GM23338 (cell line): ENCODE results near the gene TENM4. TPM values are rescaled to one million over a fixed set of nuclear protein-coding genes. Genes with fewer than 3 reads are reported as not detected.

Experiments used
- ATAC-seq: fragments of 200-7000 bp; cut with Tn5 transposase; 3 replicates; pipeline ENCODE4 v1.9.1; 2020
- DNase-seq: peaks from one replicate; pipeline ENCODE4 v3.0.0-alpha.2; 2015; ENCODE audit warnings: low spot score
- H2AFZ ChIP-seq: fragments of 200-600 bp; sonication (generic); 2 replicates; pipeline ENCODE4 v1.8.0; 2016; ENCODE audit warnings: antibody characterized with exemption, mild to moderate bottlenecking, moderate library complexity
- H3F3A ChIP-seq: fragments of 200-600 bp; sonication (generic); replicated peaks from 2 replicates; pipeline ENCODE4 v1.8.0; 2017; ENCODE audit warnings: antibody characterized with exemption, mixed run types, low read depth
- H3K27ac ChIP-seq: fragments of 200-600 bp; sonication (generic); 2 replicates; pipeline ENCODE4 v1.6.1; 2016; ENCODE audit warnings: low read depth
- H3K27me3 ChIP-seq: fragments of 200-600 bp; sonication (generic); 2 replicates; pipeline ENCODE4 v1.8.0; 2016; ENCODE audit warnings: mild to moderate bottlenecking, mixed run types, moderate library complexity; ENCODE audit not compliant: insufficient read depth
- H3K36me3 ChIP-seq: fragments of 200-600 bp; sonication (generic); 2 replicates; pipeline ENCODE4 v1.8.0; 2016; ENCODE audit warnings: mild to moderate bottlenecking; ENCODE audit not compliant: insufficient read depth
- H3K4me1 ChIP-seq: fragments of 200-600 bp; sonication (generic); 2 replicates; pipeline ENCODE4 v1.8.0; 2016; ENCODE audit warnings: mild to moderate bottlenecking, moderate library complexity; ENCODE audit not compliant: insufficient read depth
- H3K4me2 ChIP-seq: fragments of 200-600 bp; sonication (generic); 2 replicates; pipeline ENCODE4 v1.7.1; 2017; ENCODE audit warnings: mixed run types
- H3K4me3 ChIP-seq: fragments of 200-600 bp; sonication (generic); 2 replicates; pipeline ENCODE4 v1.6.1; 2016; ENCODE audit warnings: mixed run types
- H3K79me2 ChIP-seq: fragments of 200-600 bp; sonication (generic); replicated peaks from 2 replicates; pipeline ENCODE4 v1.8.0; 2017; ENCODE audit warnings: mild to moderate bottlenecking; ENCODE audit not compliant: insufficient read depth
- H3K9me2 ChIP-seq: fragments of 200-600 bp; sonication (generic); 2 replicates; pipeline ENCODE4 v1.8.0; 2017; ENCODE audit not compliant: insufficient read depth
- H4K20me1 ChIP-seq: fragments of 200-600 bp; sonication (generic); replicated peaks from 2 replicates; pipeline ENCODE4 v1.8.0; 2017; ENCODE audit warnings: mild to moderate bottlenecking; ENCODE audit not compliant: insufficient read depth
- H3K27ac Mint-ChIP-seq: 2 replicates; pipeline ENCODE4 v1.8.0; 2020; ENCODE audit warnings: inconsistent platforms, mild to moderate bottlenecking, moderate library complexity, mixed read lengths
- H3K27me3 Mint-ChIP-seq: 3 replicates; pipeline ENCODE4 v1.8.0; 2022; ENCODE audit warnings: low read depth, mild to moderate bottlenecking, moderate library complexity, mixed read lengths, inconsistent platforms; ENCODE audit not compliant: insufficient read depth, poor library complexity
- H3K36me3 Mint-ChIP-seq: 3 replicates; pipeline ENCODE4 v1.8.0; 2021; ENCODE audit warnings: low read depth, mild to moderate bottlenecking, inconsistent platforms, moderate library complexity, mixed read lengths
- H3K4me1 Mint-ChIP-seq: 3 replicates; pipeline ENCODE4 v1.8.0; 2020; ENCODE audit warnings: mild to moderate bottlenecking, inconsistent platforms, mixed read lengths
- H3K4me3 Mint-ChIP-seq: 3 replicates; pipeline ENCODE4 v1.8.0; 2021; ENCODE audit warnings: moderate library complexity, mild to moderate bottlenecking, inconsistent platforms, mixed read lengths
- H3K9me3 Mint-ChIP-seq: 3 replicates; pipeline ENCODE4 v1.8.0; 2020; ENCODE audit warnings: moderate library complexity, mild to moderate bottlenecking, inconsistent platforms, mixed read lengths
- EZH2 ChIP-seq: fragments of 200-600 bp; sonication (generic); IDR thresholded peaks from one replicate; pipeline ENCODE4 v1.8.0; 2017; ENCODE audit warnings: antibody characterized with exemption, mild to moderate bottlenecking, low read depth; ENCODE audit not compliant: unreplicated experiment
- EZH2phosphoT487 ChIP-seq: fragments of 200-600 bp; sonication (generic); IDR thresholded peaks from one replicate; pipeline ENCODE4 v1.8.1; 2018; ENCODE audit warnings: antibody characterized with exemption; ENCODE audit not compliant: unreplicated experiment
- NANOG ChIP-seq: IDR thresholded peaks from 2 replicates; pipeline ENCODE4 v1.6.1; 2016; ENCODE audit warnings: antibody characterized with exemption, borderline replicate concordance
- STAT1 ChIP-seq: IDR thresholded peaks from one replicate; pipeline ENCODE4 v1.6.1; 2016; ENCODE audit warnings: antibody characterized with exemption; ENCODE audit not compliant: unreplicated experiment
- ZNF114 ChIP-seq: fragments of 250-450 bp; sonication (Bioruptor Pico); IDR thresholded peaks from 2 replicates; pipeline ENCODE4 v1.5.0; 2020; ENCODE audit warnings: mild to moderate bottlenecking, moderate library complexity
- polyA plus RNA-seq: library from polyadenylated mRNA; unstranded; fragments of >200 nt; fragmentation: Nextera tagmentation; extraction: Ambion mirVana; gene quantifications from 2 replicates; pipeline ENCODE4 v1.2.1, GENCODE V29; 2016
- total RNA-seq: library from RNA; depleted of rRNA; stranded (reverse); fragments of >200 nt; shearing (Covaris generic); gene quantifications from 2 replicates; pipeline ENCODE4 v1.2.3, GENCODE V29; 2014
- TF ChIP-seq, protein P1 (sequence below): fragments of 250-450 bp; sonication (Bioruptor Pico); IDR thresholded peaks from 2 replicates; pipeline ENCODE4 v1.5.0; 2020; ENCODE audit warnings: mild to moderate bottlenecking, moderate library complexity

The TENM4 gene
- total and polyA plus RNA-seq, 2 experiments from 2014 or later = 7.3 TPM

DNA sequence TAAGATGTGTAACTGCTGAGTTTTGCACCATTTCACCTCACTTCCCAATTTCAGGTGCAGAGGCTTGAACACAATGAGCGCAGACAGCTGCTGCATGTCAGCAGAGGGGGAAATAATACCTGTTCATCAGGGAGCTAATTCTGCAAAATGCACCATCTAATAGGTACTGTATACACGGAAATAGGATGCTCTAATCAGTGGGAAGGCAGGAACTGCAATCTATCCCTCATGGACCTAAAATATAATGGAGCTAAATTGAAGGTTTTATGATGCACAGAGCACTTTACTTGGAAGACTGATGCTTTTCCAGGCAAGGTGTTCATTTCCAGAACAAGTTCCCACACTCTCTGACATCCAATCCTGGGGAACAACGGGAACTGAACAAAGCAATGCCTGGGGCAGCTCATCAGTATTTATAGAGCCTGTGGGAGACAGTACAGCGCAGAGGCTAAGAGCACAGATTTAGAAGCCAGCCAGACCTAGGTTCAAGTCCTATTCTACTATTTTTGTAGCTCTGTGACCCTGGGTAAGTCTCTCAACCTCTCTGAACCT, 78.5 kb downstream of the TENM4 start:
- Histone ChIP-seq H4K20me1 (no peaks in the 10 kb centered on the region), H3K9me2 (no peaks in the 10 kb centered on the region), H2AFZ (no peak overlapping the region), H3K4me2 (no peak overlapping the region), H3F3A (no peaks in the 10 kb centered on the region), H3K27me3 (no peaks in the 10 kb centered on the region), H3K36me3 (no peaks in the 10 kb centered on the region), H3K4me1 (no peaks in the 10 kb centered on the region), H3K4me3 (no peak overlapping the region), H3K27ac (no peak overlapping the region), H3K79me2 (no peaks in the 10 kb centered on the region)
- DNase-seq (no peak), ATAC-seq (no peak)
- H3K36me3 Mint-ChIP-seq = no peaks in the 10 kb centered on the region
- TF ChIP-seq NANOG (no peak), STAT1 (no peak), EZH2phosphoT487 (no peak), ZNF114 (no peak)
- H3K27me3 Mint-ChIP-seq = no peaks in the 10 kb centered on the region
- no peaks in the 10 kb centered on the region for H3K4me1 Mint-ChIP-seq
- no peak overlapping the region for H3K27ac Mint-ChIP-seq
- no peak overlapping the region for H3K4me3 Mint-ChIP-seq
- no peaks in the 10 kb centered on the region for H3K9me3 Mint-ChIP-seq

DNA sequence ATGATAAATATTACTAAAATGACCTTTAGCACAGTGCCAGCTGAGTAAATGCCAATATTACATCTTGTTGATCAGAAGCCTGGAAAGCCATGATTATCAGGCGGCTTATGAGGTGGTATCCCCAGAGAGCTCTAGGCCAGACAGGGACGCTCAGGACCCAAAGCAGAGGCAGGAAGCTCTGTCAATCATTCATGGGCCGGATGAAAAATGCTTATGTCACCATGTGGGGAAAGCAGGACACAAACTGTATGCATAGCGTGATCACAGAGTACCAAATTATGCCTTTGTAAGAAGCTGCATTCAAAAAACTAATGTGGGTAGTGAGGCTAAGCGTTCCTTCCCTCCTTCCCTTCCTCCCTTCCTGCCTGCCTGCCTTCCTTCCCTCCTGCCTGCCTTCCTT, 82.6 kb downstream of the TENM4 start:
- H3K4me3 ChIP-seq = no peak overlapping the region
- ATAC-seq = no peak
- no peaks in the 10 kb centered on the region for H4K20me1 ChIP-seq
- DNase-seq = no peak
- H3K4me1 ChIP-seq = no peaks in the 10 kb centered on the region
- no peaks in the 10 kb centered on the region for H3K27me3 ChIP-seq
- H3K4me2 ChIP-seq = no peak overlapping the region
- no peak overlapping the region for H2AFZ ChIP-seq
- no peaks in the 10 kb centered on the region for H3K36me3 ChIP-seq
- TF ChIP-seq EZH2 (no peak), EZH2phosphoT487 (no peak)
- TF ChIP-seq, protein P1, sequence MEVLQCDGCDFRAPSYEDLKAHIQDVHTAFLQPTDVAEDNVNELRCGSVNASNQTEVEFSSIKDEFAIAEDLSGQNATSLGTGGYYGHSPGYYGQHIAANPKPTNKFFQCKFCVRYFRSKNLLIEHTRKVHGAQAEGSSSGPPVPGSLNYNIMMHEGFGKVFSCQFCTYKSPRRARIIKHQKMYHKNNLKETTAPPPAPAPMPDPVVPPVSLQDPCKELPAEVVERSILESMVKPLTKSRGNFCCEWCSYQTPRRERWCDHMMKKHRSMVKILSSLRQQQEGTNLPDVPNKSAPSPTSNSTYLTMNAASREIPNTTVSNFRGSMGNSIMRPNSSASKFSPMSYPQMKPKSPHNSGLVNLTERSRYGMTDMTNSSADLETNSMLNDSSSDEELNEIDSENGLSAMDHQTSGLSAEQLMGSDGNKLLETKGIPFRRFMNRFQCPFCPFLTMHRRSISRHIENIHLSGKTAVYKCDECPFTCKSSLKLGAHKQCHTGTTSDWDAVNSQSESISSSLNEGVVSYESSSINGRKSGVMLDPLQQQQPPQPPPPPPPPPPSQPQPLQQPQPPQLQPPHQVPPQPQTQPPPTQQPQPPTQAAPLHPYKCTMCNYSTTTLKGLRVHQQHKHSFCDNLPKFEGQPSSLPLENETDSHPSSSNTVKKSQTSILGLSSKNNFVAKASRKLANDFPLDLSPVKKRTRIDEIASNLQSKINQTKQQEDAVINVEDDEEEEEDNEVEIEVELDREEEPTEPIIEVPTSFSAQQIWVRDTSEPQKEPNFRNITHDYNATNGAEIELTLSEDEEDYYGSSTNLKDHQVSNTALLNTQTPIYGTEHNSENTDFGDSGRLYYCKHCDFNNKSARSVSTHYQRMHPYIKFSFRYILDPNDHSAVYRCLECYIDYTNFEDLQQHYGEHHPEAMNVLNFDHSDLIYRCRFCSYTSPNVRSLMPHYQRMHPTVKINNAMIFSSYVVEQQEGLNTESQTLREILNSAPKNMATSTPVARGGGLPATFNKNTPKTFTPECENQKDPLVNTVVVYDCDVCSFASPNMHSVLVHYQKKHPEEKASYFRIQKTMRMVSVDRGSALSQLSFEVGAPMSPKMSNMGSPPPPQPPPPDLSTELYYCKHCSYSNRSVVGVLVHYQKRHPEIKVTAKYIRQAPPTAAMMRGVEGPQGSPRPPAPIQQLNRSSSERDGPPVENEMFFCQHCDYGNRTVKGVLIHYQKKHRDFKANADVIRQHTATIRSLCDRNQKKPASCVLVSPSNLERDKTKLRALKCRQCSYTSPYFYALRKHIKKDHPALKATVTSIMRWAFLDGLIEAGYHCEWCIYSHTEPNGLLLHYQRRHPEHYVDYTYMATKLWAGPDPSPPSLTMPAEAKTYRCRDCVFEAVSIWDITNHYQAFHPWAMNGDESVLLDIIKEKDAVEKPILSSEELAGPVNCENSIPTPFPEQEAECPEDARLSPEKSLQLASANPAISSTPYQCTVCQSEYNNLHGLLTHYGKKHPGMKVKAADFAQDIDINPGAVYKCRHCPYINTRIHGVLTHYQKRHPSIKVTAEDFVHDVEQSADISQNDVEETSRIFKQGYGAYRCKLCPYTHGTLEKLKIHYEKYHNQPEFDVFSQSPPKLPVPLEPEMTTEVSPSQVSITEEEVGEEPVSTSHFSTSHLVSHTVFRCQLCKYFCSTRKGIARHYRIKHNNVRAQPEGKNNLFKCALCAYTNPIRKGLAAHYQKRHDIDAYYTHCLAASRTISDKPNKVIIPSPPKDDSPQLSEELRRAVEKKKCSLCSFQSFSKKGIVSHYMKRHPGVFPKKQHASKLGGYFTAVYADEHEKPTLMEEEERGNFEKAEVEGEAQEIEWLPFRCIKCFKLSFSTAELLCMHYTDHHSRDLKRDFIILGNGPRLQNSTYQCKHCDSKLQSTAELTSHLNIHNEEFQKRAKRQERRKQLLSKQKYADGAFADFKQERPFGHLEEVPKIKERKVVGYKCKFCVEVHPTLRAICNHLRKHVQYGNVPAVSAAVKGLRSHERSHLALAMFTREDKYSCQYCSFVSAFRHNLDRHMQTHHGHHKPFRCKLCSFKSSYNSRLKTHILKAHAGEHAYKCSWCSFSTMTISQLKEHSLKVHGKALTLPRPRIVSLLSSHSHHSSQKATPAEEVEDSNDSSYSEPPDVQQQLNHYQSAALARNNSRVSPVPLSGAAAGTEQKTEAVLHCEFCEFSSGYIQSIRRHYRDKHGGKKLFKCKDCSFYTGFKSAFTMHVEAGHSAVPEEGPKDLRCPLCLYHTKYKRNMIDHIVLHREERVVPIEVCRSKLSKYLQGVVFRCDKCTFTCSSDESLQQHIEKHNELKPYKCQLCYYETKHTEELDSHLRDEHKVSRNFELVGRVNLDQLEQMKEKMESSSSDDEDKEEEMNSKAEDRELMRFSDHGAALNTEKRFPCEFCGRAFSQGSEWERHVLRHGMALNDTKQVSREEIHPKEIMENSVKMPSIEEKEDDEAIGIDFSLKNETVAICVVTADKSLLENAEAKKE = no peak
- H3K27me3 Mint-ChIP-seq = no peaks in the 10 kb centered on the region
- no peaks in the 10 kb centered on the region for H3K4me1 Mint-ChIP-seq
- no peak overlapping the region for H3K27ac ChIP-seq
- H3F3A ChIP-seq = no peaks in the 10 kb centered on the region
- no peak overlapping the region for H3K4me3 Mint-ChIP-seq
- H3K79me2 ChIP-seq = no peaks in the 10 kb centered on the region
- H3K9me2 ChIP-seq = peaks cover 6% of the 10 kb centered on the region; the same call in 1 of the 2 replicates
- H3K36me3 Mint-ChIP-seq = no peaks in the 10 kb centered on the region
- H3K9me3 Mint-ChIP-seq = no peaks in the 10 kb centered on the region
- no peak overlapping the region for H3K27ac Mint-ChIP-seq
